ENCODE data around the gene ARHGAP1. TPM values are rescaled to one million over a fixed set of nuclear protein-coding genes. Genes with fewer than 3 reads are reported as not detected.

The ARHGAP1 gene
- total RNA-seq, 2 experiments from 2014 or later = 16.3 to 42.6 TPM

GRCh38 chr11:46728659-46729040, 28.2 kb upstream of the ARHGAP1 start:
- ChIA-PET POLR2A (no interaction called here), CTCF (ENCODE audit: unreplicated experiment) (no interaction called here)
- H3K4me2 ChIP-seq (ENCODE audit: low read length) = no peak overlapping the region
- no TSS peak for BruUV-seq (replicated peaks)
- no peak overlapping the region for H2AFZ ChIP-seq (ENCODE audit: low read length)
- TF ChIP-seq CTCF (conservative IDR thresholded peaks at IDR 0.05; ENCODE audit: low read length) (no peak), EZH2phosphoT487 (IDR thresholded peaks at IDR 0.05; ENCODE audit: borderline replicate concordance, low read depth, low read length) (no peak)
- no peak overlapping the region for H3K27ac ChIP-seq (ENCODE audit: low read depth, low read length, poor library complexity, severe bottlenecking)
- no peak overlapping the region for H3K4me3 ChIP-seq (ENCODE audit: low read depth, low read length, poor library complexity, severe bottlenecking)
- intact Hi-C loops (cut with micrococcal nuclease; ENCODE audit: unreplicated experiment) = no loop called here
- no peaks in the 10 kb centered on the region for H3K79me2 ChIP-seq (ENCODE audit: insufficient read depth, low read depth, low read length)
- H3K4me1 ChIP-seq (ENCODE audit: insufficient read depth, low read length, poor library complexity, severe bottlenecking) = peaks cover 9% of the 10 kb centered on the region
- H4K20me1 ChIP-seq (ENCODE audit: insufficient read depth, low read length) = no peaks in the 10 kb centered on the region
- no peaks in the 10 kb centered on the region for H3K9me2 ChIP-seq (ENCODE audit: insufficient read depth, low read length)
- DNase-seq (ENCODE audit: low spot score) = no peak
- H3K36me3 ChIP-seq (ENCODE audit: insufficient read depth, low read length) = no peaks in the 10 kb centered on the region
- H3K9me3 ChIP-seq (ENCODE audit: low read length) = no peaks in the 10 kb centered on the region

GRCh38 chr11:46727952-46728658, 27.7 kb upstream of the ARHGAP1 start:
- no peak overlapping the region for H2AFZ ChIP-seq (ENCODE audit: low read length)
- peaks cover 9% of the 10 kb centered on the region for H3K4me1 ChIP-seq (ENCODE audit: insufficient read depth, low read length, poor library complexity, severe bottlenecking)
- no peak overlapping the region for H3K27ac ChIP-seq (ENCODE audit: low read depth, low read length, poor library complexity, severe bottlenecking)
- no peaks in the 10 kb centered on the region for H3K9me2 ChIP-seq (ENCODE audit: insufficient read depth, low read length)
- H3K36me3 ChIP-seq (ENCODE audit: insufficient read depth, low read length) = no peaks in the 10 kb centered on the region
- no peak overlapping the region for H3K4me2 ChIP-seq (ENCODE audit: low read length)
- H4K20me1 ChIP-seq (ENCODE audit: insufficient read depth, low read length) = no peaks in the 10 kb centered on the region
- DNase-seq (ENCODE audit: low spot score) = no peak
- no peaks in the 10 kb centered on the region for H3K79me2 ChIP-seq (ENCODE audit: insufficient read depth, low read depth, low read length)
- H3K9me3 ChIP-seq (ENCODE audit: low read length) = no peaks in the 10 kb centered on the region
- TF ChIP-seq CTCF (conservative IDR thresholded peaks at IDR 0.05; ENCODE audit: low read length) (no peak), EZH2phosphoT487 (IDR thresholded peaks at IDR 0.05; ENCODE audit: borderline replicate concordance, low read depth, low read length) (no peak)
- CTCF ChIA-PET (ENCODE audit: unreplicated experiment) = no interaction called here
- POLR2A ChIA-PET = no interaction called here
- intact Hi-C loops (cut with micrococcal nuclease; ENCODE audit: unreplicated experiment) = no loop called here
- no TSS peak for BruUV-seq (replicated peaks)
- H3K4me3 ChIP-seq (ENCODE audit: low read depth, low read length, poor library complexity, severe bottlenecking) = no peak overlapping the region

- Histone ChIP-seq H3K36me3 (ENCODE audit: insufficient read depth, low read length) (no peaks in the 10 kb centered on the region), H3K79me2 (ENCODE audit: insufficient read depth, low read depth, low read length) (no peaks in the 10 kb centered on the region), H3K4me1 (ENCODE audit: insufficient read depth, low read length, poor library complexity, severe bottlenecking) (peaks cover 9% of the 10 kb centered on the region), H3K4me2 (ENCODE audit: low read length) (no peak overlapping the region), H3K4me3 (ENCODE audit: low read depth, low read length, poor library complexity, severe bottlenecking) (no peak overlapping the region), H4K20me1 (ENCODE audit: insufficient read depth, low read length) (no peaks in the 10 kb centered on the region), H3K9me3 (ENCODE audit: low read length) (no peaks in the 10 kb centered on the region), H3K9me2 (ENCODE audit: insufficient read depth, low read length) (no peaks in the 10 kb centered on the region), H2AFZ (ENCODE audit: low read length) (no peak overlapping the region), H3K27ac (ENCODE audit: low read depth, low read length, poor library complexity, severe bottlenecking) (no peak overlapping the region)
- no TSS peak for BruUV-seq (replicated peaks)
- DNase-seq (ENCODE audit: low spot score) = no peak
- POLR2A ChIA-PET = no interaction called here
- TF ChIP-seq CTCF (conservative IDR thresholded peaks at IDR 0.05; ENCODE audit: low read length) = no peak
- TF ChIP-seq EZH2phosphoT487 (IDR thresholded peaks at IDR 0.05; ENCODE audit: borderline replicate concordance, low read depth, low read length) = no peak
- CTCF ChIA-PET (ENCODE audit: unreplicated experiment) = no interaction called here
- intact Hi-C loops (cut with micrococcal nuclease; ENCODE audit: unreplicated experiment) = no loop called here
Observed at GRCh38 chr11:46726206-46726862, 25.9 kb upstream of the ARHGAP1 start.
